ENCODE measurements around the gene ARL17A.
"Not testable (repeated sequence)": the region's sequence is repeated elsewhere in the genome, so short reads cannot be mapped to it uniquely, and the experiment has no call there.

Gene ARL17A

DNA sequence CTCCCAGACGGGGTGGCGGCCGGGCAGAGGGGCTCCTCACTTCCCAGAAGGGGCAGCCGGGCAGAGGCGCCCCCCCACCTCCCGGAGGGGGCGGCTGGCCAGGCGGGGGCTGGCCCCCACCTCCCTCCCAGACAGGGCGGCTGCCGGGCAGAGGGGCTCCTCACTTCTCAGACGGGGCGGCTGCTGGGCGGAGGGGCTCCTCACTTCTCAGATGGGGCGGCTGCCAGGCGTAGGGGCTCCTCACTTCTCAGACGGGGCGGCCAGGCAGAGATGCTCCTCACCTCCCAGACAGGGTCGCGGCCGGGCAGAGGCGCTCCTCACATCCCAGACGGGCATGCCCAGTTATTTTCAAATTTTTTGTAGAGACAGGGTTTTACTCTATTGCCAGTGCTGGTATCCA is 44.8 kb downstream of the ARL17A start:
- DNase-seq = not testable (repeated sequence)

DNA sequence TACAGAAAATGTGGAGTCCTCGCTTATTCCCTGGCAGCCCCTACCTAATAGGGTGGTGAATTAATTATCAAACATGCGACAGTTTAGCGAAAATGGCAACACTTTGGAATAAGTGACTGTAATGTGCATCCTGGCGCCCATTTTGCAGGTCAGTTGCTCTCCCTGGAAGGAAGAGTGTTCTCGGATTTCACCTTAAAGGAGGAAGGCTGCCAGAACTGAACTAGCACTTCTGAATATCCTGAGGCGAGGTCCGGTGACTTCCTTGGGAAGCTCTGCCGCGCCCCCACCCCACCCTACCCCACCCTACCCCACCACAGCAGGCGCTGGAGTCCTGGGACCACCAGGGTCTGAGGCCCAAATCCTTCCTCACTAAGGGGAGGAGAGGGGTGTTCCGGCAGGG is 67.3 kb downstream of the ARL17A start, which contains the start of gene LRRC37A2:
TSS of gene LRRC37A2 (plus strand) at position 301 of the 400 bp plus-strand sequence. CDS start 245 bp downstream, outside the sequence.
- DNase-seq = not testable (repeated sequence)

DNA sequence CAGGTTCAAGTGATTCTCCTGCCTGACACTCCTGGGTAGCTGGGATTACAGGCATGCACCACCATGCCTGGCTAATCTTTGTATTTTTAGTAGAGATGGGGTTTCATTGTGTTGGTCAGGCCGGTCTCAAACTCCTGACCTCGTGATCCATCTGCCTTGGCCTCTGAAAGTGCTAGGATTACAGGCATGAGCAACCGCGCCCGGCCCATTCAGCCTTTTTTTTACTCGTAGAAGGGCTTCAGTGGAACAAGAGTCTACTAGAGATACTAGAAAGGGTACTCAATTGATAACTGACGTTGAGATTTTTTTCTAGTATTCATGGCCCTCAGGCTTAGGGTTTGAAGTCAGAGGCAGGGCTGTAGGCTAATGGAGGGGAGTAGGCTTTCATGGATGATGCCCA is 73.6 kb downstream of the ARL17A start:
- DNase-seq = not testable (repeated sequence)

DNA sequence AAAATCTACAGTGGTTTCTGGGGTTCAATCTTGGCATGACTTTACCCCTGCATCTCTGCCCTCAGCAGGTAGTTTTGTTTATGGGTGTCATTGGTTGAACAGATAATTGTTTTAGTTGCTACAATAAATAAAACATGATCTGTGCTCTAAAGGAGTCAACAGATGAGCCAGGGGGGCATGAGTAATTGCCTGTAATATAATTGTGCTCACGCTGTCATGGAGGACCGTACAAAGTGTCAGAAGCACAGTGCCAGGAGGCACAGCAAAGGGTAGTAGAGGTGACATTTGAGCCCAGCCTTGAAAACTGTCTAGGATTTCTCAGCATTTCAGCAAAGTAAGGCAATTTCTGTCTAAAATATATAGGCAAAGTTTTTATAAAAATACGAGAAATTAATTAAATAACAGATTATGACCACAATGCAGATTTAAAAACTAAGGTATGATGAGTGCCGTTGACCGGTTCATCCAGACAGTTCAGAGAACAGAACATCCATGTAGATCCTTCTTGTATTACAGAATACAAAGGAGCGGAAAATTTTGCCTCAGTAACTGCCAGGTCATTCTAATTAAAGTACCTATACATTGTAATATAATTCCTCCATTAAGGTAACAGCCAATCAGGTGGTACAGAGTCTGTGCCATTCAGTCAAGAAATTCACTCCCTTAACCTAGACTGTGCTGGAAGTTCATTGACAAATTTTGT is 79.9 kb downstream of the ARL17A start:
- DNase-seq = not testable (repeated sequence)

DNA sequence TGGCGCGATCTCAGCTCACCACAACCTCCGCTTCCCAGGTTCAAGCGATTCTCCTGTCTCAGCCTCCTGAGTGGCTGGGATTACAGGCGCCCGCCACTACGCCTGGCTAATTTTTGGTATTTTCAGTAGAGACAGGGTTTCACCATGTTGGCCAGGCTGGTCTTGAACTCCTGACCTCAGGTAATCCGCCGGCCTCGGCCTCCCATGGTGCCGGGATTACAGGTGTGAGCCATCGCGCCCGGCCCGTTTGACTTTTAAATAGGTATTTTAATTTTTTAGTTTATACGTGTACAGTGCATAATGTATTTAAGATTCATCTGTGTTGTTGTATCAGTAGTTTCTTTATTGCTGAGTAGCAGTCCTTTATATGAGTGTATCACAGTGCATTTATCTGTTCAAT is 87.5 kb downstream of the ARL17A start:
- not testable (repeated sequence) for DNase-seq

DNA sequence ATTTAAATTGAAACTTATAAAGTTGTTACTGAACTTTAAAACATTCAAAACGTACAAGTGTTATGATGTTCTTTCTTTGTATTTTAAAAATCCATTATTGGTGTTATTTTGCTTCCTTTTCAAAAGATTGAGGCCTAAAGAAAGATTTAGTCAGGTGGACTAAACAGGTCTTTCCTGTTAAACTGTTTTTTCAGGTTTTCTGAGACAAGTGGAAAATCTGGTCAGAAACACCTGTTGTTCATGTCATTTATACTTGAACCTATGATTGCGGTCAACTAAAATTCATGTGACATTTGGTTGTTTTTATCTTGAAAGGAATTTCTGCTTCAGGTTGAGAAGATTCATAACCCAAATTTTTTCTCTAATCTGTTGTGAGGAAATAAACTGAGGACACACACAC is 98.2 kb downstream of the ARL17A start:
- DNase-seq = not testable (repeated sequence)

DNA sequence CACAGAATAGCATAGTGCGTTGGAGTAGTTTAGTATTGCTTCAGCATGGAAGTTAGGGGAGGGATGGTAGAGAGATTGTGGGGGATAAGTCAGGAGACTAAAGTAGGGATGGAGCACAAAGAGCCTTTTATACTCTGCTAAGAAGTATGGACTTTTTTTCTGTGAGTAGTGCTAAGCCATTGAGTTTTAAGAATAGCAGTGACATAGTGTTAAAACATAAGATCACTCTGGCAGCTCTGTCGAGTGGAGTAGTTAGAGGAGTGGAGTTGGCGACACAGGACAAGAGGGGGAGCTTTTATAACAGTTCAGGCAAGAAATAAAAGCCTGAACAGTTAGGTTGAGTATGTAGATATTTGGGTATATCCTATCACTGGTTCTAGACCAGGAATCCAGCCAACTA is 100.7 kb downstream of the ARL17A start:
- DNase-seq = not testable (repeated sequence)

DNA sequence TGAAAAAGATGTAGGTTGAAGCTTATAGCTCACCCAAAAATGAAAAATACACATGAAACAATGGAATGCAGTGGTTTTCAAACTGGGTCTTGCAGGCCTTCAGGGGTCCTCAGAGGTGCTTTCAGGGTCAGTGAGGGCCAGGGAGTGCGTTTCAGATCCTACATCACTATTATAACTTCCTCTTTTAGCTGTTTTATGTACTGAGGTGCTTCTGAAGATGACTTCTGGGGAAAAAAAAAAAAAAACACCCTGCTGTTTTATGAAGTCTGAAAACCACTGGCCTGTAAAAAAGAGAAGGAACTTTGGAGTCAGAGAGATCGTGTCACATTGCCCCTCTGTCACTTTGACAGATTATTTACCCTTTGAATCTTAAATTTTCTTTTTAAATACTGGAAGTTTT is 103.9 kb downstream of the ARL17A start:
- DNase-seq = not testable (repeated sequence)

DNA sequence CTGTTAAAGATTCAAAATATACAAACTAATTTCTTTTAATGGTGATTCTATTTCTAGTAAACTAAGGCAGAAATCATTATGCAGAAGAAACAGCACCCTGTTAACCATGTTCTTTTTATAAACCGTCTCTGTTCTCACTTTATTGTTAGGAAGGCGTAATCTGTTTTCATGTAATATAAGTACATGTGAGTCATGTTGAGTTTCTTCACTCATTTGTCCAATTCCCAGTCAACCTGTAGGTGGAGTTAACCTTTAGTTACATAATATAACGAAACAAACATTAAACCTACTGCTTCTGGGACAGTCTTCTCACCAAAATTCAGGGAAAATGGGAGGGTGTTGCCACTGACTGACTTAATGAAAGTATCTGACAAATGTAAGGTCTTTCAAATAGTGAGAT is 105.0 kb downstream of the ARL17A start:
- not testable (repeated sequence) for DNase-seq

DNA sequence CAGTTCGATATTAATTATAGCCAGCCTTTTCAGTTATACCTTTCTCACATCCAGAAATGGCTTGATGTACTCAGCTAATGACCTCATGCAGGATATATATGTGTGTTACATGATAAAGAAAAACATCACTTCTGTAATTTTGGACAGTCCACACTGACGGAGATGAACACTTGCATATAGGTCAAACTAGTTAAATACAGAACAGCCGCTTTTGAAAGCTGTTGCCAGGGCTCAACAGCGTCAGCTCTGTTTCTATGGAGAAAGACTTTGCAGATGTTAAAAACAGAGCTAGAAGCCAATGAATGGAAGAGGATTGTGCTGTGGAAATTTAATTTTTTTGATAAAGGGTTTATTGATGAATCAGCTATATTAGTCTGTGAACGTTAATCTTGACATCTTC is 111.9 kb downstream of the ARL17A start:
- DNase-seq = not testable (repeated sequence)
